Astrocyte of the hippocampus (primary cell): ENCODE results near the gene ZBTB8B.
"Not testable (repeated sequence)": the region's sequence is repeated elsewhere in the genome, so short reads cannot be mapped to it uniquely, and the experiment has no call there.

Experiments
- DNase-seq: peaks from one replicate; pipeline ENCODE4 v3.0.0; 2011; ENCODE audit warnings: low read depth, low spot score

Gene ZBTB8B

GRCh38 chr1:32470431-32470830 is 5.6 kb downstream of the ZBTB8B start:
- no peak for DNase-seq

- no peak for DNase-seq
Observed at GRCh38 chr1:32470991-32471694, 6.3 kb downstream of the ZBTB8B start.

GRCh38 chr1:32471695-32472362 is 7.0 kb downstream of the ZBTB8B start:
- no peak for DNase-seq

GRCh38 chr1:32472966-32473365 is 8.1 kb downstream of the ZBTB8B start:
- DNase-seq: not testable (repeated sequence)

GRCh38 chr1:32474954-32475353 is 10.1 kb downstream of the ZBTB8B start:
- DNase-seq: no peak

GRCh38 chr1:32480003-32480402 is 15.1 kb downstream of the ZBTB8B start:
- DNase-seq: no peak

- no peak for DNase-seq
Observed at GRCh38 chr1:32480761-32481160, 15.9 kb downstream of the ZBTB8B start.

- DNase-seq: not testable (repeated sequence)
Observed at GRCh38 chr1:32481788-32482187, 16.9 kb downstream of the ZBTB8B start.

- DNase-seq: peak; percentile 65
Observed at GRCh38 chr1:32485554-32486255, 20.8 kb downstream of the ZBTB8B start.

GRCh38 chr1:32486463-32487113 is 21.7 kb downstream of the ZBTB8B start:
- DNase-seq: no peak

GRCh38 chr1:32487182-32487581 is 22.3 kb downstream of the ZBTB8B start:
- no peak for DNase-seq

GRCh38 chr1:32489774-32490454 is 25.0 kb downstream of the ZBTB8B start:
- no peak for DNase-seq

- DNase-seq: no peak
Observed at GRCh38 chr1:32491386-32491785, 26.5 kb downstream of the ZBTB8B start.

GRCh38 chr1:32494196-32494595 is 29.3 kb downstream of the ZBTB8B start:
- DNase-seq: peak; percentile 55

- DNase-seq: no peak
Observed at GRCh38 chr1:32494711-32495337, 30.0 kb downstream of the ZBTB8B start.

GRCh38 chr1:32496127-32496526 is 31.3 kb downstream of the ZBTB8B start:
- DNase-seq: peak; percentile 27

GRCh38 chr1:32498751-32499150 is 33.9 kb downstream of the ZBTB8B start:
- DNase-seq: no peak

- peak; percentile 86 for DNase-seq
Observed at GRCh38 chr1:32500387-32501209, 35.7 kb downstream of the ZBTB8B start.

- DNase-seq: no peak
Observed at GRCh38 chr1:32501865-32502264, 37.0 kb downstream of the ZBTB8B start.

- DNase-seq: no peak
Observed at GRCh38 chr1:32503153-32503552, 38.3 kb downstream of the ZBTB8B start.
